Chondrocyte (in vitro differentiated cells): Measurements from ENCODE around the gene OR13C2. TPM values are rescaled to one million over a fixed set of nuclear protein-coding genes. Genes with fewer than 3 reads are reported as not detected.

Experiments
- DNase-seq: peaks from one replicate; pipeline ENCODE4 v3.0.0; 2021; ENCODE audit warnings: mixed read lengths, low spot score
- H3K27ac Mint-ChIP-seq: one replicate; pipeline ENCODE4 v1.8.0; 2021; ENCODE audit warnings: mild to moderate bottlenecking, moderate library complexity, mixed read lengths; ENCODE audit not compliant: unreplicated experiment
- H3K27me3 Mint-ChIP-seq: 2 replicates; pipeline ENCODE4 v1.8.0; 2021; ENCODE audit warnings: low read depth, mixed read lengths
- H3K36me3 Mint-ChIP-seq: 2 replicates; pipeline ENCODE4 v1.8.0; 2021; ENCODE audit warnings: low read depth, mixed read lengths
- H3K4me1 Mint-ChIP-seq: 2 replicates; pipeline ENCODE4 v1.8.0; 2021; ENCODE audit warnings: low read depth, mild to moderate bottlenecking, mixed read lengths
- H3K4me3 Mint-ChIP-seq: one replicate; pipeline ENCODE4 v1.8.0; 2021; ENCODE audit warnings: mild to moderate bottlenecking, moderate library complexity, mixed read lengths; ENCODE audit not compliant: unreplicated experiment
- H3K9me3 Mint-ChIP-seq: 2 replicates; pipeline ENCODE4 v1.8.0; 2021; ENCODE audit warnings: low read depth, mixed read lengths
- CTCF ChIP-seq: fragments of 200-600 bp; sonication (generic); IDR thresholded peaks from 2 replicates; pipeline ENCODE4 v1.5.0; 2021; ENCODE audit warnings: antibody characterized with exemption, mild to moderate bottlenecking, moderate library complexity
- total RNA-seq: library from RNA; stranded (reverse); gene quantifications from 3 replicates; pipeline ENCODE4 v1.2.1, GENCODE V29; 2021

OR13C2 gene
- total RNA-seq, 1 donor from 2014 or later: not detected

- no peak for TF ChIP-seq CTCF
- DNase-seq: no peak
- peaks cover 21% of the 10 kb centered on the region for H3K27me3 Mint-ChIP-seq
- H3K27ac Mint-ChIP-seq: no peak overlapping the region
- H3K4me3 Mint-ChIP-seq: no peak overlapping the region
- peaks cover 11% of the 10 kb centered on the region for H3K9me3 Mint-ChIP-seq
- no peaks in the 10 kb centered on the region for H3K36me3 Mint-ChIP-seq
- no peaks in the 10 kb centered on the region for H3K4me1 Mint-ChIP-seq
Observed at GRCh38 chr9:104589626-104590025, 15.8 kb downstream of the OR13C2 start.

DNA sequence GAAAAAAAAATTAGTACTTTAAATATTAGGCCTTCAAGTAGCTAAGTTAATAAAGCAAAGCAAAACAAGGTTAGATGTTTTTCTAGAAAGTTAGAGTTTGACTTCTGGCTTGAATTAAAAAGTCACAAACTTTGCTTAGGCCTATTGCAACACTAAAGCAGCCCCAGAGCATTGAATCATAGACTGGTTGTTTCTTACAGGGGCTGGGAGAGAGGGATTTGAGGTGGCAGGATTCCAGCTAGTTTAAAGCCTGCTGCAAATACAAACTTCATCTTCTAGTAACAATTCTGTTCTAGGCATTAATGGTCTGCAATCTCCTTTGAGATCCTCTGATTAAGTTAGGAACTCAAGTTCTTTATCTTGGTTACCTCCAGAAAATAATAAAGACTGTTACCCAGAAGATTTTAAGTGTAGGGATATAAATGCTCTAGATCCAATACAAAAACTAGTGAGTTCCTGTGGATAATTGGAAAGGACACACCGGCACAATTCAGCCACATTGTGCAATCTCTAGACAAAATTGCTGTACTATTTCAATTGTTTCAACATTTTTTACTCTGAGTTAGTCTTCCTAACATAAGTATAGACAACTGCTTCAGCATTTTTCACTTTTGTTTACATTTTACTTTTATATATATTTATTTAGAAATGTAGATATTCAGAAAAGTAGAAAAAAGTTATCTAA is 18.8 kb downstream of the OR13C2 start:
- TF ChIP-seq CTCF: no peak
- H3K9me3 Mint-ChIP-seq: no peaks in the 10 kb centered on the region
- H3K4me1 Mint-ChIP-seq: no peaks in the 10 kb centered on the region
- H3K4me3 Mint-ChIP-seq: no peak overlapping the region
- no peak for DNase-seq
- H3K27ac Mint-ChIP-seq: no peak overlapping the region
- peaks cover 14% of the 10 kb centered on the region for H3K27me3 Mint-ChIP-seq
- H3K36me3 Mint-ChIP-seq: no peaks in the 10 kb centered on the region

DNA sequence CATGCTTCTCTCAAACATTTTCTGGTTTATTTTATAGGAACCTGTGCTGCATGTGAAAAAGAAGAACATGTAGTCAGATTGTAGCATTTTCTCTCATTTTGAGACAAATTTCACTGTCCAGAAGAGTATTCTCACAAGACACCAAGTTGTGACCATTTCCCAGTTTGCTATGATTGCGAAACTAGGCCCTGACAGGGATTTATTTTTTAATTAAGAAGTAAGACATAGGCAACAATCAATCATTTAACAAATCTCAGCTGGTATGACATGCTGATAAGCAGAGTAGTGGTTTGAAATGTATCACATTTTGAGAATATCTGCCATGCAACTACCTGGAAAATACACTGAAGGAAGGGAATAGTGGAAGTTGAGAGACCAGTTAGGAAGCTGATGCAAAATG is 24.9 kb downstream of the OR13C2 start:
- no peak for TF ChIP-seq CTCF
- no peaks in the 10 kb centered on the region for H3K9me3 Mint-ChIP-seq
- DNase-seq: no peak
- H3K4me1 Mint-ChIP-seq: no peaks in the 10 kb centered on the region
- no peaks in the 10 kb centered on the region for H3K36me3 Mint-ChIP-seq
- no peak overlapping the region for H3K27ac Mint-ChIP-seq
- peaks cover 13% of the 10 kb centered on the region for H3K27me3 Mint-ChIP-seq
- H3K4me3 Mint-ChIP-seq: no peak overlapping the region

GRCh38 chr9:104577263-104577662 is 28.2 kb downstream of the OR13C2 start:
- H3K9me3 Mint-ChIP-seq: peaks cover 6% of the 10 kb centered on the region
- no peak overlapping the region for H3K4me3 Mint-ChIP-seq
- no peak overlapping the region for H3K27ac Mint-ChIP-seq
- peaks cover 16% of the 10 kb centered on the region for H3K27me3 Mint-ChIP-seq
- no peak for TF ChIP-seq CTCF
- H3K36me3 Mint-ChIP-seq: no peaks in the 10 kb centered on the region
- DNase-seq: no peak
- H3K4me1 Mint-ChIP-seq: no peaks in the 10 kb centered on the region

DNA sequence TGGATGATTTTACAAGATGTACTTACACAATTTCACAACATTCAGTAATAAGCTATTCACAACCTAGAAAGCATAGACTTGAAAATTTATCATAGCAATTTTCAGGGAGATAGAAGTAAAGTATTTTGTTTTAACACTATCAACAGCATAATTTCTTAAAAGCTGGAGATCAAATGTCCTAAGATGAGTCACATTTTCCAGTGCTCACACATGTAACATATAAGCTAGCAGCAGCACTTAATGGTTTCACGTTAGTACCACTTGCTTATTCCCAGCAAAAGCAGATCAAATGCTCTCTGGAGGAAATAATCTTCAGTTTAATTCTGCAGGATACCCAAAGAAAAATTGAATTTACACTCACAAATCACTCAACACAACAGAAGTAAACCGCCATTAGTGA is 30.0 kb downstream of the OR13C2 start:
- no peak for TF ChIP-seq CTCF
- H3K4me3 Mint-ChIP-seq: no peak overlapping the region
- DNase-seq: no peak
- peaks cover 13% of the 10 kb centered on the region for H3K9me3 Mint-ChIP-seq
- no peak overlapping the region for H3K27ac Mint-ChIP-seq
- no peaks in the 10 kb centered on the region for H3K36me3 Mint-ChIP-seq
- peaks cover 16% of the 10 kb centered on the region for H3K27me3 Mint-ChIP-seq
- H3K4me1 Mint-ChIP-seq: no peaks in the 10 kb centered on the region
